ENCODE results near the gene PDSS2.

The PDSS2 gene

DNA sequence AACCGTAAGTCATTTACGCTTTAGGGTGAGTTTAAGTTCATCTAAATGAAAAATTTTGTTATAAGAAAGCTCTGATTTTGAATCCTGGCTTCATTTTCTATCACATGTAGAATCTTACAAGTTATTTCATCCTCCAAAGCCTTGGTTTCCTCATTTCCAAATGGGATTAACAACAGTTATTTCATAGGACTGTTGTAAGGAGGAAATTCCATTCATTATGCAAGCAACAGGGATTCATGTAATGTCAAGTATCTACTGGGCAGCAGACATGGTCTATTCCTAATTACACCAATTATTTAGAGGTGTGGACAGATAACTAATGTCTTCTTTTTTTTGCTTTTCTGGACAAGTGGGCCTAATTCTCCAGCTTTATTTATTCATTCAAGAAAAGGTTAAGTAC, 154.0 kb downstream of the PDSS2 start:
- TF ChIP-seq, protein P1, sequence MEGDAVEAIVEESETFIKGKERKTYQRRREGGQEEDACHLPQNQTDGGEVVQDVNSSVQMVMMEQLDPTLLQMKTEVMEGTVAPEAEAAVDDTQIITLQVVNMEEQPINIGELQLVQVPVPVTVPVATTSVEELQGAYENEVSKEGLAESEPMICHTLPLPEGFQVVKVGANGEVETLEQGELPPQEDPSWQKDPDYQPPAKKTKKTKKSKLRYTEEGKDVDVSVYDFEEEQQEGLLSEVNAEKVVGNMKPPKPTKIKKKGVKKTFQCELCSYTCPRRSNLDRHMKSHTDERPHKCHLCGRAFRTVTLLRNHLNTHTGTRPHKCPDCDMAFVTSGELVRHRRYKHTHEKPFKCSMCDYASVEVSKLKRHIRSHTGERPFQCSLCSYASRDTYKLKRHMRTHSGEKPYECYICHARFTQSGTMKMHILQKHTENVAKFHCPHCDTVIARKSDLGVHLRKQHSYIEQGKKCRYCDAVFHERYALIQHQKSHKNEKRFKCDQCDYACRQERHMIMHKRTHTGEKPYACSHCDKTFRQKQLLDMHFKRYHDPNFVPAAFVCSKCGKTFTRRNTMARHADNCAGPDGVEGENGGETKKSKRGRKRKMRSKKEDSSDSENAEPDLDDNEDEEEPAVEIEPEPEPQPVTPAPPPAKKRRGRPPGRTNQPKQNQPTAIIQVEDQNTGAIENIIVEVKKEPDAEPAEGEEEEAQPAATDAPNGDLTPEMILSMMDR (IDR thresholded peaks at IDR 0.05) = no peak

DNA sequence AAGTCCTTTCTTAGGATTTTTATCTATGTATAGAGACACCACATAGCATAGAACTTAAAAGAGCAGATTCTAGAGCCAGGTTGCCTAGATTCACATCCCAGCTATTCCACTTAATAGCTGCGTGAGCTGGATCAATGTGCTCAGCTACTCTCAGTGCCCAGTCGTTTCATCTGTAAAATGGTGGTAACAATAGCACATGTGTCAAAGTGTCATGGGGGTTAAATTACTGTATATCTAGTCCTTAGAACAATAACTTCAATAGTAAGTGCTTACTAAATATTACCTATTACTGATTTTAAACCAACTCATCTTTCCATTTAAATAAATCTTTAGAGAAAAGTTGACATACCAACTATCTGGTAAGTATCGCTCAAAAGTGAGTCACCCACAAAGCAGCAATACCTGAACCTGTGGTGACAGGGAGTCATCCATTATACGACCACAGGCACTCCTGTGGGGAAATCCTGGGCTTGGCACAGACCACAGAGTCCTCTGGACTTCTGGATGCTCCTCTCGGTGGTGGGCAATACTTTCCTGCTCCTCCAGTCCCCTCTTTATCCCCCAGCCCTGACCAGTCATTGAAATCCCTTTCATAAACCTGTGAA, 154.8 kb downstream of the PDSS2 start:
- TF ChIP-seq, protein P1 (IDR thresholded peaks at IDR 0.05) = no peak

DNA sequence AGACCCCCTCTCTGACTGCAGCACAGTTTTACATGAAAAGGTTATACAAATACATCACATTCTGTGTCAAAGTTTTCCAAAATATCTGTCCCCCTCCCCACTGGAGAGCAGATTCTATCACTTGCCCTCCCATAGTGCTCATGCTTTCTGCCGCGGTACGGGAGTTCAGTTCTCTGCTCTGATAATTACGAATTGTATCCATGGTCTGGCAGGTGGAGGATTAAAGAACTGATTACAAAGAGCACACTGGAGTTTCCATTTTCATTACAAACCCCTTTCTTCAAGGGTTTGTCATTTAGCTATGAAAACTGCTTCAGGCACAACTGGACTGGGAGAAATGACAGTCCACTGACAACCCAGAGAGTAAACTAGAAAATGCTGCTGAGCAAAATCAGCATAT, 166.0 kb downstream of the PDSS2 start:
- TF ChIP-seq, protein P1 (IDR thresholded peaks at IDR 0.05) = no peak

DNA sequence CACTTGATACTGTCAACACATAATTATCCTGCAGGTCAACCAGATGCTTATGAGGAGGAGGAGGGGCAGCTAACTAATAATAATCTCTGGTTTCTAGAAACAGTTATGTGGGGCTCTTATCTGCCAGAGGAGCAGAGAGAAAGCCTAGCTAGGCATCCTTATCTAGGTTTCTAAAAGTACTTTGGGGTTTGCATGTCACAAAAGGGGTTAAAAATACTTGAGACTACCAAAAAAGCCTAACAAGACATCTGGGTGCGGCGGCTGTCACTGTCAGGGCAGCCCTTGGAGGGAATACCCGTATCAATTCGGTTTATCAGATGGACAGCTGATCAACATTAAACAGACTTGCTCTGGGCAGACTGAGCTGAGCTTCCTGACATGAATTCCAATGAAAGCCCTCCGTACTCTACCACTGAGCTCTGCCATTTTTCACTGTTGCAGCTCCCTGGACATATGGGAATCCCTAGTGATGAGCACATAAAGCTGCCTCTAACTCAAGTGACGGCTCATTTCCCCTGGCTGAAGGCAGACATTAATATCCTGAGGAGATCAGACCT, 166.6 kb downstream of the PDSS2 start:
- TF ChIP-seq, protein P1 (IDR thresholded peaks at IDR 0.05) = no peak

DNA sequence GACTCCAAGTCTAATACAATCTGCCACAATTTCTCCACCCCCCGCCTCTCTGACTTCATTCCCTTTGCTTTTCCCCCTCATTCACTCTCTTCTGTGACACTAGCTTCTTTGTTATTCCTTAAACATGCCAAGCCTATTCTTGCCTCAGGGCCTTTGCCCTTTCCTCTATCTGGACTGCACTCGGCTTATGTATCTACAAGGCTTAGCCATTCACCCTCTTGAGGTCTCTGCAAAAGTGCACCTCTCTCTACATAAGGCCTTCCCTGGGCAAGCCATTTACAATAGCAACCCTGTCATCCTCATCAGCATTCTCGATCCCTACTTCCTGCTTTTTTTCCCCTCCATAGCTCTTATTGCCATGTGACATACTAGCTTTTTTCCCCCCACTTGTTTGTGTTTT, 168.9 kb downstream of the PDSS2 start:
- TF ChIP-seq, protein P1 (IDR thresholded peaks at IDR 0.05) = no peak

DNA sequence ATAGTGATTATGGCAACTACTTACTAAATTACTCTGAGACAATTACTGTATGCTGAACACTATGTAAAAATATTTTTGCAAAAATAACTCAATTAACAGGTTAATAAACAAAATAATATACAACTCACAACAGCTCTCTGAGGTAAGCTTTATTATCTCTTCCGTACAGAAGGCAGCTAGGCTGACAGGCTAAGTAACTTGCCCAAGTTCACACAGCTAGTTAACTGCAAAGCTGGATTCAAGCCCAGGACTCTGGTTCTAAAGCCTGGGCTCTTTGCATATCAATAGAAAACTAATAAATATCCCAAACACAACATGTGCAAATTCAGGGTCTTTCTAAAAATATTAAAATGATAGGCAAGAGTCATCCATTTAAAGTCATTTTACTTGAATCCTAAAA, 174.6 kb downstream of the PDSS2 start:
- TF ChIP-seq, protein P1 (IDR thresholded peaks at IDR 0.05) = no peak

DNA sequence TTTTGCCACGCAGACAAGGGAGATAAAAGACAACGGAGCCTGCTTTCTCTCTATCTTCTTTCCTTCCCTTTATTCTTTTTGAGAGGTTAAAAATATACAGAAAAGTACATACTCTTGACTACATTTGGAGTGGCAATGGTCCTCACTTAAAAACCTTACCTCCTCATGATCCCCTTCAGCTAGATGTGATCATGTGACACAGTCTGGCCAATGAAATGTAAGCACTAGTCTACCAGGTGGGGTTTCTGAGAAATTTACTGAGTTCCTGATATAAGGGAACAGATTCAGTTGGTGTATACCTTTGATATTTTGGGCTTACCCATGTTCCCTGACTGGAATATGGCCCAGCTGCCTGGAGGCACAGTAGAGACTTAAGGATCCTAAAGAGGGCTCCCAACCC, 178.6 kb downstream of the PDSS2 start:
- TF ChIP-seq, protein P1 (IDR thresholded peaks at IDR 0.05) = no peak

Data from LNCAP (cell line).